ENCODE data around the gene CABP5.

DNA sequence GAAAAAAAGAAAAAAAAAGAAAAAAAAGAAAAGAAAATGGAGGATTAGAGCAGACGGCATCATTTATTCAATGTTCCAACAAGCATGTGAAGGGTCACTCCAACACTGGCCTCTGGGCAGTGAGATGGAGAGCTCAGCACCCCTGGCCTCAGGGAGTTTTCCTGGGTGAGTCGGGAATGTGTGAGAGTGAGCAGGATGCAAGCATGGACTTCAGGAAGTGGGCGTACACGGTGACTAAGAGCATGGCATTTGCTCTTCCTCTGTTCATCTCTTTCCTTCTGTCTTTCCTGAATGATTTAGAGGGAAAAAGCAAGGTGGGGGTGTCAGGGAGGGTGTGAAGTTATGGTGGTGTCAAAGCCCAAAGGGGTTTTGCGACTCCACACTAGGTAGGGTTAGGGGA is 682 bp upstream of the CABP5 start:
- no peak for TF ChIP-seq POLR2A (IDR thresholded peaks at IDR 0.05)
- TF ChIP-seq, protein P1, sequence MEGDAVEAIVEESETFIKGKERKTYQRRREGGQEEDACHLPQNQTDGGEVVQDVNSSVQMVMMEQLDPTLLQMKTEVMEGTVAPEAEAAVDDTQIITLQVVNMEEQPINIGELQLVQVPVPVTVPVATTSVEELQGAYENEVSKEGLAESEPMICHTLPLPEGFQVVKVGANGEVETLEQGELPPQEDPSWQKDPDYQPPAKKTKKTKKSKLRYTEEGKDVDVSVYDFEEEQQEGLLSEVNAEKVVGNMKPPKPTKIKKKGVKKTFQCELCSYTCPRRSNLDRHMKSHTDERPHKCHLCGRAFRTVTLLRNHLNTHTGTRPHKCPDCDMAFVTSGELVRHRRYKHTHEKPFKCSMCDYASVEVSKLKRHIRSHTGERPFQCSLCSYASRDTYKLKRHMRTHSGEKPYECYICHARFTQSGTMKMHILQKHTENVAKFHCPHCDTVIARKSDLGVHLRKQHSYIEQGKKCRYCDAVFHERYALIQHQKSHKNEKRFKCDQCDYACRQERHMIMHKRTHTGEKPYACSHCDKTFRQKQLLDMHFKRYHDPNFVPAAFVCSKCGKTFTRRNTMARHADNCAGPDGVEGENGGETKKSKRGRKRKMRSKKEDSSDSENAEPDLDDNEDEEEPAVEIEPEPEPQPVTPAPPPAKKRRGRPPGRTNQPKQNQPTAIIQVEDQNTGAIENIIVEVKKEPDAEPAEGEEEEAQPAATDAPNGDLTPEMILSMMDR (IDR thresholded peaks at IDR 0.05): no peak

Measured in tibial nerve (tissue), 3 donors.